Measurements from ENCODE around the gene SLCO3A1. TPM values are rescaled to one million over a fixed set of nuclear protein-coding genes. Genes with fewer than 3 reads are reported as not detected.

Gene SLCO3A1
- total and polyA plus RNA-seq, 12 donors, result 1.8 to 26.6 (median 17.2) TPM

DNA sequence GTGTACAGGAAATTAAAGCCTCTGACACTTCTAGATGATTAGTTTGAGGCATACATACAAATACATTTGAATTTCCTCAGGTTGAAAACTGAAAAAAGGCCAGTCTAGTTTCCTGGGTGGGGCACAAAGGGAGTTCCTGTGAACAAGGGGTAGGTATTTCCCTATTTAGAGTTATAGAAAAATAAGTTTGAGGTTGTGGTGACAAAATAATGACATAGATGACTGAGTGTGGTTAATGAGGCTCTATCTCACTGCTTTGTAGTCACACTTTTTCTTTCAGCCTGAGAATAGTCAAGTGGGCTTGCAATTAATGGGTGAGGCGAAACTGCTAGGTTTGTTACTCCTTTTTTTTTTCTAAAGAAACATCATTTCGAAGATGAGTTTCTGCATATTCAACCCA, 4.3 kb downstream of the SLCO3A1 start:
- no peaks in the 10 kb centered on the region for H3K27me3 ChIP-seq
- 81 to 86% (median 85%) methylated on average over 2 of the region's 2 CpGs for WGBS, 4 donors
- H3K36me3 ChIP-seq (replicated peaks in 1 of 2), result no peaks in the 10 kb centered on the region
- peak overlapping the region in 1 of 5 donors; percentile 21 for H3K27ac ChIP-seq
- H3K4me3 ChIP-seq, result no peak overlapping the region
- H3K4me1 ChIP-seq (replicated peaks in 1 of 2), result peaks cover 0 to 12% of the 10 kb centered on the region in 2 donors
- no peaks in the 10 kb centered on the region for H3K9me3 ChIP-seq (replicated peaks in 1 of 3)
- no peak for DNase-seq
- TF ChIP-seq CTCF (IDR thresholded peaks at IDR 0.05) (no peak), POLR2A (IDR thresholded peaks at IDR 0.05) (no peak)
- intact Hi-C loops (cut with DNase I), result loop anchor here in 1 of 2 donors (10.0 kb wide), 1 partner anchor 87 kb away; no protein-coding TSS in a partner anchor

- 75 to 90% (median 87%) methylated on average over 7 of the region's 7 CpGs for WGBS, 4 donors
- no peaks in the 10 kb centered on the region for H3K36me3 ChIP-seq (replicated peaks in 1 of 2)
- DNase-seq, result no peak
- no peaks in the 10 kb centered on the region for H3K27me3 ChIP-seq
- TF ChIP-seq POLR2A (IDR thresholded peaks at IDR 0.05) (no peak), CTCF (IDR thresholded peaks at IDR 0.05) (no peak)
- no peak overlapping the region for H3K27ac ChIP-seq
- no peak overlapping the region for H3K4me3 ChIP-seq
- no peaks in the 10 kb centered on the region for H3K9me3 ChIP-seq (replicated peaks in 1 of 3)
- intact Hi-C loops (cut with DNase I), result no loop called here
- H3K4me1 ChIP-seq (replicated peaks in 1 of 2), result peaks cover 1 to 3% of the 10 kb centered on the region in 2 donors
Measured at GRCh38 chr15:91860498-91860897, 7.0 kb downstream of the SLCO3A1 start.

DNA sequence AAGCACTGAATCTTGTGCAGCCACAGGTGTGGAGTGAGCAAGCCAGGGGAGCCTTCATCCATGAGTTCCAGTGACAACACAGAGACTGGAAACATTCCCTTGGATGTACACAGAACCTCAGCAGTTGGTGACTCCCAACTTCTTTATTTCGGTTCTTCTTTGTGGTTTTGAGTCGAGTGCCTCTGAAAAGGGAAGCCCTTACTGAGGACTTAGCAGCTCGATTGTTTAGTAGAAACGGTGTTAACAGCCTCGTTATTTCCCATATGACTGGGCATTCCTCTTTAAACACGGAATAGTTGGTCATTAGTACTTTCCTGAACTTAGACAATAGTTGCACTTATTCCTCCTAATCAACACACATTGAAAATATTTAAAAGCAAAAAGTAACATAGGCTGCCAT, 7.7 kb downstream of the SLCO3A1 start:
- intact Hi-C loops (cut with DNase I), result no loop called here
- Histone ChIP-seq H3K4me1 (replicated peaks in 1 of 2) (peaks cover 9 to 11% of the 10 kb centered on the region in 2 donors), H3K27me3 (no peaks in the 10 kb centered on the region), H3K4me3 (no peak overlapping the region), H3K9me3 (replicated peaks in 1 of 3) (no peaks in the 10 kb centered on the region), H3K36me3 (replicated peaks in 1 of 2) (no peaks in the 10 kb centered on the region), H3K27ac (no peak overlapping the region)
- DNase-seq, result no peak
- TF ChIP-seq POLR2A (IDR thresholded peaks at IDR 0.05), result no peak
- no peak for TF ChIP-seq CTCF (IDR thresholded peaks at IDR 0.05)
- 76 to 87% (median 79%) methylated on average over 6 of the region's 6 CpGs for WGBS, 4 donors

DNA sequence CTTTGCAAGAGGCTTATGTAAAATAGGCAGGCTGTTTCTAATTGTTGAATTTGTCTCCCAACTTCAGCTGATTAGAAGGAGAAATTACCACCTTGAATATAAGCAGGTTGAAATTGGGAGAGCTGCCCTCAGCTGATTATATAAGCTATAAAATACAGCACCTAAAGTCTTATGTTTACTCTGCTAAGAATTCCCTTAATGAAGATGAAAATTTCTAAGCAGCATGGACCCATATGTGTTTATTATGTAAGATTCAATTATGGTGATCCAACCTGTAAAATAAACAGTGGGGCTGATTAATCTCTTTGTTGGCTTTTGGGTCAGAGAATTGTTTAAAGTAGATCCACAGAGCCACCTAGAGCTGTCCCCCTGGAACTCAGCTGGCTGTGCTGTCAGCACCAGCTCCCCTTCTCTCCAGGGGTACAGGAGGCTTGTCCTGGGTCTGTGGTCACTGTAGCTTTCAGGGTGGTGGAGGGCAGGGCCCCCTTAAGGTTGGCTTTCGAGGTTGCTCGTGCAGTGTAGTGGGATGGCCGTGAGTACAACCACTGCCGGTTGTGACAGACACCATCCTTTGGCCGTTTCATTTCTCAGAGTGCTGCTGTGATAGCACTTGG, 9.5 kb downstream of the SLCO3A1 start:
- intact Hi-C loops (cut with DNase I), result no loop called here
- H3K27ac ChIP-seq, result no peak overlapping the region

More for the DNA sequence above, 9.5 kb downstream of the SLCO3A1 start:
- Histone ChIP-seq H3K4me1 (replicated peaks in 1 of 2) (peaks cover 17 to 28% of the 10 kb centered on the region in 2 donors), H3K27me3 (no peaks in the 10 kb centered on the region), H3K4me3 (no peak overlapping the region), H3K36me3 (replicated peaks in 1 of 2) (no peaks in the 10 kb centered on the region), H3K9me3 (replicated peaks in 1 of 3) (no peaks in the 10 kb centered on the region)
- no peak for TF ChIP-seq POLR2A (IDR thresholded peaks at IDR 0.05)
- TF ChIP-seq CTCF (IDR thresholded peaks at IDR 0.05), result no peak
- no peak for DNase-seq
- WGBS, 4 donors, result 82 to 91% (median 85%) methylated on average over 3 to 5 of the region's 5 CpGs

All from adrenal gland (tissue), 12 donors.